GM21528 (cell line): ENCODE results near the gene CDADC1.
"Not testable (repeated sequence)": the region's sequence is repeated elsewhere in the genome, so short reads cannot be mapped to it uniquely, and the experiment has no call there.

ENCODE experiments used
- ATAC-seq: cut with Tn5 transposase; IDR thresholded peaks from one replicate; pipeline ENCODE4 v1.9.1; 2021; ENCODE audit warnings: mild to moderate bottlenecking, moderate library complexity; ENCODE audit not compliant: unreplicated experiment, low FRiP score

The CDADC1 gene

DNA sequence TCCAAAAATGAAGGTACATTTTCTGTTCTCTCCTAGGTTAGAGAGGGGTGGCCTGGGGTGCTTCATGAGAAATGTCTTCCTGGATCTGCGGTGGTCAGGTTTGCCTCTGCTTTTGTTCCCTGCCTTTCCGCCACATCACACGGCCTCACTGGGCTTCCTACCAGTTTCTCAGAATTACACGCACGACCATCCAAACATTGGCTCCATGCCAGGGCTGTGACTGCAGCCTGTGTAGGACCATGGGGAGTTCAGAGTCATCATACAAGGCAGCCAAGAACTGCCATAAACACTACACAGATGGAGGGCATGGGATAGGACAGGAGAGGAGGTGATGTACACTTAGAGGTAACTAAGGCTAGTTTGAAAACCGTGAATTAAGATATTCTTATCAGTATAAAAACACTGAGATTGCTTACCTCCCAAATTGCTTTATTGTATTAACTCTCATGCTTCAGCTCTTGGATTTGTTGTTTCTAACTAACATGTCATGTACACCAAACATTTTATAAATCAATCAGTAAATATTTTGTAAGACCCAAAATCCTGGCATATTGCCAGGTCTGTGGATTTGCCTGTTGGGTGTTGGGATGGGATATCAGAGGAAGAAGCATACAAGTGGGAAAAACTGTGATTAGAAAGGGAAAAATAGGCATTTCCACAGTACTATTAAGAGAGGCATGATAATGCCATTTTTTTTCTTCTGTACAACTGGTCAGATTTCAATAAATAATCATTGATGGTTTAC is 45.2 kb downstream of the CDADC1 start:
- no peak for ATAC-seq

- not testable (repeated sequence) for ATAC-seq
Measured at GRCh38 chr13:49294723-49295122, 47.0 kb downstream of the CDADC1 start.

DNA sequence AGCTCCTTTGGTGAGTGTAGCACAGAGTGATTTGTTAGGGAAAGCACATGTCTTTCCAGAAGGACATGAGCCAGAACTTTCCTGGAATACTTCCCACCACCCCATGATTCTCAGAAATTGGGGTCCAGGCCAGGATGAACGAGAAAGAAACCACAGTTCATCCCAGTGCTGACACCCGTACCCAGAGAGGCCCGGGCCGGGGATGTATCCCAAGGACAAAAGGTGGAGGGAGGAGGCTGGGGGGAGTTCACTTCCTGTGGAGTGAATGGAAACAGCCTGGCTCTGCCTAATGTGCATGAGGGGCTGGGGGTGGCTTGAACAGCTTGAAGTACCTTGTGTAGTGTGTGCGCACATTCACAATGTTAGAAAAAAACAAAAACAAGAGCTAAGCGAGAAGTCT is 47.5 kb downstream of the CDADC1 start:
- ATAC-seq, result no peak

GRCh38 chr13:49296659-49297058 is 48.9 kb downstream of the CDADC1 start:
- no peak for ATAC-seq

DNA sequence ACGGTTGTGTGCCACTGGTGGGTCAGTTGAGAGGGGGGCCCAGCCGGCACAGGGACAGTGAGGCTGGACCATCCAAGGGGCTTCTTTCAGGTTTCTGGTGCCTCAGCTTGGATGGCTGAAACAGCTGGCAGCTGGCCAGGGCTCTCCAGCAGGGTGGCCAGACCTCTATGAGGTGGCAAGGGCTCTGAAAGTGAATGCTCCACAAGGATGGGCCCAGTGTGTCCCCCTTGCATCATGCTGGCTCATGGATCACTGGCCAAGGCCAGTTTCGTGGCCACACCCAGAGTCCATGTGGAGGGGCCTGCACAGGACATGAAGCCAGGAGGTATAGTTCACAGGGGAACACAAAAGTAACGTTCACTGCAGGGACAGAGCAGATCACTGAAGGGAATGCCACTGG is 49.6 kb downstream of the CDADC1 start:
- ATAC-seq, result no peak

DNA sequence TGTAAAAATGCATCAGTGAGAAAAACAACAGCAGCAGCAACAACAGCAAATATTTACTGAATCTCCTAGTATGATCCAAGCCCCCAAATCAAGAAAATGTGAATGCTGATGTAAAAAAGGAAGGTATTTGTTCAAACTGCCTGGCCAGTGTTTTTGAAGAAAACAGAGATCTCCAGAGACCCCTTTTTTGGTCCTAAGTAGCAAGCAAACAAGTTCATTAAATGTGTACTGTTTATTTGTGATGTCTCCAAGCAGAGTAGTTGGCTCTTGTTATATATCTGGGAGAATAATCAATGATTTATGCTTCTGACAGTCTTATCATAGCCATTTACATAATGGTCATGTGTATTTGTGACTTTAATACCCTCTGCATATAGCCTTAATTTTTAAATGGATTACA is 50.7 kb downstream of the CDADC1 start:
- no peak for ATAC-seq

DNA sequence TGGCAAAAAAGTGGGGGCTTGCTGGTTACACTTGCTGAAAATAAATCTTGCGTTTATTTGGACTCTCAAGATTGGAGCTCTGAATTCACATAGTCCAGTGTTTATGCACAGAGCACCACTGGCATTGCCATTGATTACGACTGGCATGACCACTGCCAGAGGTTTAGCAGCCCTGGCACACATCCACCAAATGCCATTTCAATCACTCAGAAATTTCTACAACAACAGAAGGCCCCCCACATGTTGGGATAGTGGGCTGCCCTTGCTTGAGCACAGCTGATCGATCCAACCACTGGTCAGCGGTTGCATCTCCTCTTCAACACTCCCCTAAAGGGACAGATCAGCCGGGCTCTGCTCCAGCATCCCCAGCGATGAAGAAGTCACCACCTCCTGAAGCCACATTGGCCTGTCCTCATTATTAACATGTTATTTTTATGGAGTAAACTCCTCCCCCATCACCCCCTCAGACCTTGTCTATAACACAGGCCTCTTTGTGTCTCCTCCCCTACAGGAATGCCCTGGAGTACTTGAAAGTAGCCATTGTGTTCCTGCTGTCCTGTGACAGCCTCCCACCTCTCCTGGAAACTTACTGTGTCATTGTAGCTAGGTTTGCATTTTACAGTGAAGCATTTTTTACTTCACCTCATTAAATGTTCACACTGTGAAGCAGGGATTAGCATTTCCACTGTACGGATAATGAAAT is 51.3 kb downstream of the CDADC1 start:
- ATAC-seq, result no peak

DNA sequence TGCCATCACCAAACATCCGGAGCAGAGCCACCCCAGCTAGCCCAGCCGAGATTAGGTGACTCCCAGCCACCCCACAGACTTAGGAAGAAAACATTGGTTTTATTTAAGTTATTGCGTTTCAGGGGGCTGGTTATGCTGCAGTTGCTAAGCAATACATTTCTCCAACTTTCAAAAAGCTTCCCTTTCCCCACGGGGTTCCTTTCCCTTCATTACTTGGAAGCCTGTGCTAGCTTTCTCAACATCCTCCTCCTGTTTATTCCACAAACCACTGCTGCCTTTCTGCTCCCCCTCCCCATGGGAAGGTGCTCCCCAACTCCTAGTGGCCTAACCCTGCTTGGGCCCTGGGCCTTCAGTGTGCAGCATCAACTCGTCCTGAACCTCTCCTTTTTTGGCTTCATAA is 52.6 kb downstream of the CDADC1 start:
- no peak for ATAC-seq

DNA sequence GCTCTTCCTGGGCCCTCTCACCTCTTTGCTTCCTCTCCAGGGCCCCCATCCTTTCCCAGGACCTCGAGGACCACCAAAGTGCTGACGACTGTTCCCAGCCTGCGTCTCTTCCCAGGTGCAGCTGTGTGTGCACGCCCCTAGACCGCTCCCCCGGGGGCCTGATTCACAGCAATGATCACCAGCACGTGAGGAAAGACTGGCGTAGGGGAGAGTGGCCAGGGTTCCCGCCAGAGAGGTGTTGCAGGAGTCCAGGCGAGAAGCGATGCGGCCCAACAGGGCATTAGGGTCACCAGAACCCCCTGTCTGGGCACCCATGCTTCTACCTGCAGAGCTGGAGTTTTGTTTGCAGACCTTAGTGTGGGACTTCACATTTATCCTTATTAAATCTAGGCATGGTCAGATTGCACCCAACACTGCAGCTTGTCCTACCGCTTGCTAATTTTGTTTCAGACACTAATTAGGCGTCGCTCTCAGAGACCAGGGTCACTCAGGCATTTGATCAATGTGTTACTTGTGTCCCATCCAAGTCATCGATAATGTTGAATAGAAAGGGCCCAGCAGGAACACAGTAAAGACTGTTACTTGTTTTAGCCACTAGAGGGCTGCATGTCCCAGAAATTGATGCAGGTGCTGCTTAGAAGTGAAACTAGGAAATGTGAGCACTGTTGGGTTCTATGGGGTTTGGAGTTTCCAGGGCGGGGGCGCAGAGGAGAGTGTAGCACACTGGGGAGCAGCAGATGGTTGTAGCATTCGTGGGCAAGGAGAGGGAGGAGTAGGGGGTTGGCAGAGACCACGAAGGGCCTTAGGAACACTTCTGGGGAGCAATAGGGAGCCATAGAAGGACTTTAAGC is 53.2 kb downstream of the CDADC1 start:
- ATAC-seq, result peak; percentile 91

DNA sequence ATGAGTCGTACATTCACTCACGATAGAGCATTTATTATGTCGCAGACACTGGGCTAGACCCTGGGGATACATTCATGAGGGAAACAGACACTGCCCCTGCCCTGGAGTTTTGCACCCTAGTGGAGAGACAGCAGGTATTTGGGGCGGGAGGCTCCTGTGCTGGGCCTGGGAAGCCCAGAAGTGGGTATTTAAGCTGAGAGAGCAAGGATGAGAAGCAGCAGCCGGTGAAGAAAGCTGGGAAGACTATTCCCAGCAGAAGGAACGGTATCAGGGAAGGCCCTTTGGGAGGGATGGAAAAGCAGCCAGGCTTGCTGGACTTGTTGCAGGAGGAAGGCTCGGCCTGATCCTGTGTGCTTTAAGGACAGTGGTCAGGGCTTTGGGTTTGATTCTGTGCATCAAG is 54.5 kb downstream of the CDADC1 start:
- ATAC-seq, result no peak

- no peak for ATAC-seq
Measured at GRCh38 chr13:49302817-49303216, 55.1 kb downstream of the CDADC1 start.

GRCh38 chr13:49303533-49304252 is 56.0 kb downstream of the CDADC1 start:
- no peak for ATAC-seq

GRCh38 chr13:49304356-49304755 is 56.6 kb downstream of the CDADC1 start:
- no peak for ATAC-seq

GRCh38 chr13:49304763-49305700 is 57.3 kb downstream of the CDADC1 start:
- no peak for ATAC-seq

DNA sequence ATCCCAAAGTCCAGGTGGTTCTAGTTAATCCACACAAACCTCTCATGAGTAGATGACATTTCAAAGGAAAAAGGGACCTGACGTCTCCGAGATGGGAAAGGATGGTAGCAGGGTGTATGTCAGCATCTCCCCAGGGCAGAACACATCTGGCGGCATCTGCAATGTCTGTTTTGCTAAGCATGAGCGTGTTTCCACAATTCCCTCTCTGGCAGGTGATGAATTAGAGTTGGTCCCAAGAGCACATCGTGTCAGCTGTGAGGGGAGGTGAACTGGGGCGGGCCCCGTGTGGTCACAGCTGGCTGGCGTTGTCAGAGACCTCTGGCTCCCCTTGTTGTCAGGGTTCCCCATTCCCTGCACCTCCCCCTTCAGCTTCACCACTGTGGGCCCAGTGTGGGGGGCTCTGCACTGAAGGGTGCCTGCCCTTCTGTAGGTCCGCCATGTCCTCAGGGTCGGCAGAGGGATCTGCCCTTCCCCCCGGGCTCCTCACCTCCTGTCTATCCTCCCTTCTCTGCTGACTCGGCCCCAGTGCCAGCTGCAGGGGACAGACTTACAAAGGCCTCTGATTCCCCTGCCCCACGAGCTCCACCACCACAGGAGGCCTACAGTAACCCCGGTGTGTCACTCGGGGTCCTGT is 58.2 kb downstream of the CDADC1 start:
- ATAC-seq, result no peak

DNA sequence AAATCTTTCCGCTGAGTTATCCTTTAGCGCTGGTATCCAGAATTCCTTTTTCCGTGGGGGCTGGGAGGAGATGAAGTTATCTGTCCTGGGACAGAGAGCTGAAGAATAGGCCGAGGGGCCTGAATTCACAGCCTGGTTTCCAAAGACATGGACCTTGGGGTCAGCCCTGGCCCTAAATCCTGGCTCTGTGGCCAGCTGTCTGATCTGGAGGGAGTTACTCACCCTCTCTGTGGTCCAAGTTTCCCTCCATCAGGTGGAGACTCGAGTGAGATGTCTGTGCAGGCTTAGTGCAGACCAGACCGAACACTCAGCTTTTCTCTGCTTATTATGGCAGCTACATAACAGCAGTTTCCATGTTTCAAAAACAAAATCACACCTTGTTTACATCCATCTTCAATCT is 59.6 kb downstream of the CDADC1 start:
- no peak for ATAC-seq

DNA sequence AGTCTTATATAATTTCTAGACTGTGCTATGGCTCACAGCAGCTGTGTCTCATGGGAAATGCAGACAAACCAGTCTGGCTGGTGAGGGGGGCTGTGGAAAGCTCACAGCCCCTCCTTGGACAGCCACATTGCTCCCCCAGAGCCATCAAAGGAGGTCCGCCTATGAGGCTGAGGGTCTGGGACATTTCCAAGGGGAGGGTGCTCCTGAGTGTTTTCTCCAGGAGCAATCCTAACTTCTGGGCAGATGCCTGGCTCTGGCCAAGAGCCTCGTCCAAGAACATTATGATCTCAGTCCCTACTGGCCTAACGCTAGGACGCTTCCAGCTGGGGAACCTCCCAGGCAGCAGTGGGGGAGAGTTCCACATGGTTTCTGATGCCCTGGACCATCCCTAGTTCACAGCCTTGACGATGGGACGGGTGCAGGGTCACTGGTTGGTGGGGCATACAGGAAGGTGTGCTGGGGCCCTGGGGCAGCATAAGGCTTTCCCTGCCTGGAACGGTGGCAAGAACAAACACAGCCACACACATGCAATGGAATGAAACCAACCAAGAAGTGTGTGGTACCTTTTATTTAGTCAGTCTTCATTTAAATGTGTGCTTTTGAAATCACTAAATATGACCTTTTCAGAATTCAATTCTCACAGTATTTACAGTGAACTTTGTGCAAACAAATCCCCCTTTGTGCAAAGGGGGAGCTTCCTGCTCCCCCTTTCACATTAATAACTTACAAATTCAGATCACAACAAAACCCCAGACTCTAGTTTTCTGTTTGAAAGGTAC is 60.6 kb downstream of the CDADC1 start:
- ATAC-seq, result no peak

- ATAC-seq, result no peak
Measured at GRCh38 chr13:49308921-49309408, 61.2 kb downstream of the CDADC1 start.
